OCI-LY7 (cell line): Measurements from ENCODE around the gene RHO. TPM values are rescaled to one million over a fixed set of nuclear protein-coding genes. Genes with fewer than 3 reads are reported as not detected.

Source experiments
- BruUV-seq: library from RNA; stranded (reverse); fragments of 400-500 nt; replicated peaks from 2 replicates; lab custom pipeline; 2021; lab: Mats Ljungman, UMichigan
- CTCF ChIA-PET: fragments of 300-600 bp; sonication (Branson Sonifier 250); formaldehyde crosslinking; loops from one replicate; lab custom pipeline; 2022; ENCODE audit warnings: antibody characterized with exemption; ENCODE audit not compliant: unreplicated experiment; lab: Charles Lee
- POLR2A ChIA-PET: fragments of 300-600 bp; sonication (Branson Sonifier 250); formaldehyde crosslinking; loops from one replicate; lab custom pipeline; 2022; ENCODE audit warnings: antibody characterized with exemption; lab: Charles Lee
- DNase-seq: peaks from one replicate; pipeline ENCODE4 v3.0.0-alpha.2; 2015; ENCODE audit warnings: low spot score
- H2AFZ ChIP-seq: fragments of 200-600 bp; sonication (generic), shearing (Covaris generic); 2 replicates; pipeline ENCODE4 v1.6.1; 2014; ENCODE audit warnings: mild to moderate bottlenecking, antibody characterized with exemption, low read length, moderate library complexity
- H3K27ac ChIP-seq: fragments of 200-600 bp; sonication (generic); 2 replicates; pipeline ENCODE4 v1.5.1; 2014; ENCODE audit warnings: mixed run types, low read depth, mild to moderate bottlenecking, moderate library complexity, low read length, inconsistent platforms; ENCODE audit not compliant: poor library complexity, severe bottlenecking
- H3K36me3 ChIP-seq: fragments of 200-600 bp; sonication (generic); 2 replicates; pipeline ENCODE4 v1.6.1; 2014; ENCODE audit warnings: mild to moderate bottlenecking, antibody characterized with exemption, low read length, moderate library complexity, mixed read lengths; ENCODE audit not compliant: insufficient read depth
- H3K4me1 ChIP-seq: fragments of 200-600 bp; sonication (generic); 2 replicates; pipeline ENCODE4 v1.5.1; 2014; ENCODE audit warnings: mild to moderate bottlenecking, low read length; ENCODE audit not compliant: insufficient read depth, poor library complexity, severe bottlenecking
- H3K4me2 ChIP-seq: fragments of 200-600 bp; sonication (generic); 2 replicates; pipeline ENCODE4 v1.6.1; 2014; ENCODE audit warnings: mild to moderate bottlenecking, low read length
- H3K4me3 ChIP-seq: fragments of 200-600 bp; sonication (generic); 2 replicates; pipeline ENCODE4 v1.5.1; 2014; ENCODE audit warnings: mild to moderate bottlenecking, low read depth, low read length; ENCODE audit not compliant: poor library complexity, severe bottlenecking
- H3K79me2 ChIP-seq: fragments of 200-600 bp; sonication (generic); 2 replicates; pipeline ENCODE4 v1.6.1; 2016; ENCODE audit warnings: low read depth, mild to moderate bottlenecking, low read length, moderate library complexity, mixed read lengths; ENCODE audit not compliant: insufficient read depth
- H3K9me2 ChIP-seq: fragments of 200-600 bp; sonication (generic); 2 replicates; pipeline ENCODE4 v1.6.1; 2016; ENCODE audit warnings: mild to moderate bottlenecking, low read length, mixed read lengths; ENCODE audit not compliant: insufficient read depth
- H3K9me3 ChIP-seq: fragments of 200-600 bp; sonication (generic); 2 replicates; pipeline ENCODE4 v1.6.1; 2014; ENCODE audit warnings: mild to moderate bottlenecking, mixed run types, low read length, mixed read lengths
- H4K20me1 ChIP-seq: fragments of 200-600 bp; sonication (generic); 2 replicates; pipeline ENCODE4 v1.6.1; 2014; ENCODE audit warnings: mild to moderate bottlenecking, antibody characterized with exemption, low read length, moderate library complexity, mixed read lengths; ENCODE audit not compliant: insufficient read depth
- CTCF ChIP-seq: fragments of 200-600 bp; sonication (generic); conservative IDR thresholded peaks from 2 replicates; pipeline ENCODE4 v1.5.1; 2014; ENCODE audit warnings: mild to moderate bottlenecking, antibody characterized with exemption, low read length, moderate library complexity, mixed read lengths
- EZH2phosphoT487 ChIP-seq: fragments of 200-600 bp; sonication (generic); IDR thresholded peaks from 2 replicates; pipeline ENCODE4 v1.6.1; 2018; ENCODE audit warnings: low read depth, borderline replicate concordance, mild to moderate bottlenecking, mixed run types, antibody characterized with exemption, low read length, moderate library complexity, mixed read lengths
- intact Hi-C: fragments of 100-400 bp; cut with micrococcal nuclease; formaldehyde crosslinking; loops from one replicate; pipeline ENCODE4 v1.10.0; 2022; ENCODE audit not compliant: unreplicated experiment
- total RNA-seq, 2 experiments: library from RNA; depleted of rRNA in 1 of 2; stranded (reverse); fragments of >200 nt in 1 of 2; shearing (Covaris generic) in 1 of 2; gene quantifications; 2 replicates each; pipeline ENCODE4 v1.2.3, GENCODE V29; 2014 to 2022

Gene RHO
- total RNA-seq, 2 experiments from 2014 or later, result not detected

- intact Hi-C loops, result no loop called here
- no peaks in the 10 kb centered on the region for H4K20me1 ChIP-seq
- no peak overlapping the region for H3K4me2 ChIP-seq
- DNase-seq, result no peak
- no peaks in the 10 kb centered on the region for H3K79me2 ChIP-seq
- H3K27ac ChIP-seq, result no peak overlapping the region
- no peak for TF ChIP-seq CTCF
- TF ChIP-seq EZH2phosphoT487, result no peak
- no peaks in the 10 kb centered on the region for H3K36me3 ChIP-seq
- no peaks in the 10 kb centered on the region for H3K9me3 ChIP-seq
- ChIA-PET POLR2A (no interaction called here), CTCF (no interaction called here)
- H3K4me1 ChIP-seq, result peaks cover 39% of the 10 kb centered on the region
- no TSS peak for BruUV-seq
- no peaks in the 10 kb centered on the region for H3K9me2 ChIP-seq
- H2AFZ ChIP-seq, result no peak overlapping the region
- H3K4me3 ChIP-seq, result no peak overlapping the region
These were observed 44.2 kb downstream of the RHO start for GRCh38 chr3:129572603-129573002.

- intact Hi-C loops, result no loop called here
- ChIA-PET POLR2A (no interaction called here), CTCF (no interaction called here)
- H2AFZ ChIP-seq, result no peak overlapping the region
- H3K4me2 ChIP-seq, result no peak overlapping the region
- no peak for TF ChIP-seq EZH2phosphoT487
- TF ChIP-seq CTCF, result no peak
- H3K9me2 ChIP-seq, result no peaks in the 10 kb centered on the region
- BruUV-seq, result no TSS peak
- no peak for DNase-seq
- no peaks in the 10 kb centered on the region for H4K20me1 ChIP-seq
- H3K27ac ChIP-seq, result no peak overlapping the region
- H3K4me3 ChIP-seq, result no peak overlapping the region
- peaks cover 48% of the 10 kb centered on the region for H3K4me1 ChIP-seq
- H3K9me3 ChIP-seq, result no peaks in the 10 kb centered on the region
- no peaks in the 10 kb centered on the region for H3K79me2 ChIP-seq
- no peaks in the 10 kb centered on the region for H3K36me3 ChIP-seq
These were observed 45.1 kb downstream of the RHO start for GRCh38 chr3:129573493-129573892.

- Histone ChIP-seq H3K4me2 (no peak overlapping the region), H4K20me1 (no peaks in the 10 kb centered on the region), H3K36me3 (no peaks in the 10 kb centered on the region), H3K27ac (no peak overlapping the region), H3K4me1 (peaks cover 54% of the 10 kb centered on the region), H3K4me3 (no peak overlapping the region), H3K79me2 (no peaks in the 10 kb centered on the region), H2AFZ (no peak overlapping the region), H3K9me3 (no peaks in the 10 kb centered on the region), H3K9me2 (no peaks in the 10 kb centered on the region)
- DNase-seq, result no peak
- intact Hi-C loops, result no loop called here
- ChIA-PET POLR2A (no interaction called here), CTCF (interaction anchor here (0.6 kb wide), 1 partner anchor 93 kb away, joined by 4 read pairs; no protein-coding TSS in a partner anchor)
- TF ChIP-seq EZH2phosphoT487, result no peak
- no peak for TF ChIP-seq CTCF
- no TSS peak for BruUV-seq
These were observed 45.8 kb downstream of the RHO start for GRCh38 chr3:129574206-129574605.
